Gastrocnemius medialis (tissue), 4 donors: Measurements from ENCODE around the gene SUOX.

Source experiments
- POLR2A ChIP-seq, 2 donors: fragments of 450-650 bp; IDR thresholded peaks; one replicate each; pipeline ENCODE4 v1.6.1; 2017; ENCODE audit warnings: antibody characterized with exemption in 2 of 2, mild to moderate bottlenecking in 2 of 2, moderate library complexity in 2 of 2
- TF ChIP-seq, protein P1 (sequence below), 5 experiments: fragments of 450-650 bp in 3 of 5; fragments of 200-600 bp in 2 of 5; sonication (generic) in 2 of 5; IDR thresholded peaks in 4 of 5; conservative IDR thresholded peaks in 1 of 5; 1 replicate in 4 of 5; 2 replicates in 1 of 5; pipeline ENCODE4 v1.5.1; 2016 to 2019; ENCODE audit warnings: antibody characterized with exemption in 5 of 5, mild to moderate bottlenecking in 3 of 5, moderate library complexity in 3 of 5

DNA sequence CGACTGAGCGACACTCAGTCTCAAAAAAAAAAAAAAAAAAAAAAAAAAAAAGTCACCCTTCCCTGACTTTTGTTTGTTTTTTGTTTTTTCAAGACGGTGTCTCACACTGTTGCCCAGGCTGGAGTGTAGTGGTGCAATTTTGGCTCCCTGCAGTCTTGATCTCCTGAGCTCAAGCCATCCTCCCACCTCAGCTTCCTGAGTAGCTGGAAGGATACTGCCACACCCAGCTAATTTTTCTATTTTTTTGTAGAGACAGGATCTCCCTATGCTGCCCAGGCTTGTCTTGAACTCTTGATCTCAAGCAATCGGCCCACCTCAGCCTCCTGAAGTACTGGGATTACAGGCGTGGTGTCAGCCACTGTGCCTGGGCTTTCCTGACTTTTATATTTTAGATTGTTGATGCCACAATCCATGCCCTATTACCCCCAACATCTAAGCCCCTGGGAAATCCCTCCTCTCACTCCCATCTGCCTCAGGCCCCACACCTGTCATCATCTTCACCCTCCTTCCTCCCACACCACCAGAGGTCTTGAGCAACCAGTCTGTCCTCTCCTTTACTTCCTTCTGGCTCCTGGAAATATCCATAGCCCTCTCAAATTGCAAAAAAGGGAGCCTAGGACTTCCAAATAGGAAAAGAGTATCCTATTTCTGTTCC is 31.6 kb downstream of the SUOX start:
- TF ChIP-seq, protein P1, sequence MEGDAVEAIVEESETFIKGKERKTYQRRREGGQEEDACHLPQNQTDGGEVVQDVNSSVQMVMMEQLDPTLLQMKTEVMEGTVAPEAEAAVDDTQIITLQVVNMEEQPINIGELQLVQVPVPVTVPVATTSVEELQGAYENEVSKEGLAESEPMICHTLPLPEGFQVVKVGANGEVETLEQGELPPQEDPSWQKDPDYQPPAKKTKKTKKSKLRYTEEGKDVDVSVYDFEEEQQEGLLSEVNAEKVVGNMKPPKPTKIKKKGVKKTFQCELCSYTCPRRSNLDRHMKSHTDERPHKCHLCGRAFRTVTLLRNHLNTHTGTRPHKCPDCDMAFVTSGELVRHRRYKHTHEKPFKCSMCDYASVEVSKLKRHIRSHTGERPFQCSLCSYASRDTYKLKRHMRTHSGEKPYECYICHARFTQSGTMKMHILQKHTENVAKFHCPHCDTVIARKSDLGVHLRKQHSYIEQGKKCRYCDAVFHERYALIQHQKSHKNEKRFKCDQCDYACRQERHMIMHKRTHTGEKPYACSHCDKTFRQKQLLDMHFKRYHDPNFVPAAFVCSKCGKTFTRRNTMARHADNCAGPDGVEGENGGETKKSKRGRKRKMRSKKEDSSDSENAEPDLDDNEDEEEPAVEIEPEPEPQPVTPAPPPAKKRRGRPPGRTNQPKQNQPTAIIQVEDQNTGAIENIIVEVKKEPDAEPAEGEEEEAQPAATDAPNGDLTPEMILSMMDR (IDR thresholded peaks at IDR 0.05 in 4 of 5, conservative IDR thresholded peaks at IDR 0.05 in 1 of 5) = no peak
- no peak for TF ChIP-seq POLR2A (IDR thresholded peaks at IDR 0.05)
